ENCODE results near the gene ANGPTL3.

The ANGPTL3 gene

DNA sequence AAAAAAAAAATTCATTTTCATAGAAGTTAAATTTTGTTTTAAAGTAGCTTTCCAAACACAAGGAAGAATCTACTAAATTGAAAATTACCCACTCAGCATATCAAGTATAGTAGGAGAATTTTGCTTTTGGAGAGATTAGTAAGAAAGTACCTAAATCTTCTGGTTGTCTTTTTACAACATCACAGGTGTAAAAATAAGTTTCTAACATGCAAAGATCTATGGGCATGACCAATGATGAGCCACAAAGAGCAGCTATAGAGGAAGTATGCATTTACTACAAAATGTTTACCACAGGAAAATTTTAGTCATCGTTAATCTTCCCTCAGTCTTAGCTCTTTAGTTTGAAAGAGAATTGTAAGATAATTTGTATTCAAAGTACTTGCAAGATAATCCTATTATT is 28.1 kb downstream of the ANGPTL3 start:
- no peak for DNase-seq (ENCODE audit: low read depth, low spot score)

DNA sequence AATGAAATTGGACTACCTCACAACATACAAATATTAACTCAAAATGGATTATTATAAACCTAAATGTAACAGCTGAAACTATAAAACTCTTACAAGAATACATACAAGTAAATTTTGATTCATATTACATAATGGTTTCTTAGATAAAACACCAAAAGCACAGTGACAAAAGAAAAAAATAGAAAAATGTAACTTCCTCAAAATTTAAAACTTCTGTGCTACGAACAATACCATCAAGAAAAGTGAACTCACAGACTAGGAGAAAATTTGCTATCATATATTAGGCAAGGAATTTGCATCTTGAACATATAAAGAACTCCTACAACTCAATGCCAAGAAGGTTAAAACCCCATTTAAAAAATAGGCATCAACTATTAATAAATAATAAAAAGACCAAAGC is 31.2 kb downstream of the ANGPTL3 start:
- no peak for DNase-seq (ENCODE audit: low read depth, low spot score)

- DNase-seq (ENCODE audit: low read depth, low spot score) = no peak
These were observed 40.2 kb downstream of the ANGPTL3 start for GRCh38 chr1:62637392-62638105.

DNA sequence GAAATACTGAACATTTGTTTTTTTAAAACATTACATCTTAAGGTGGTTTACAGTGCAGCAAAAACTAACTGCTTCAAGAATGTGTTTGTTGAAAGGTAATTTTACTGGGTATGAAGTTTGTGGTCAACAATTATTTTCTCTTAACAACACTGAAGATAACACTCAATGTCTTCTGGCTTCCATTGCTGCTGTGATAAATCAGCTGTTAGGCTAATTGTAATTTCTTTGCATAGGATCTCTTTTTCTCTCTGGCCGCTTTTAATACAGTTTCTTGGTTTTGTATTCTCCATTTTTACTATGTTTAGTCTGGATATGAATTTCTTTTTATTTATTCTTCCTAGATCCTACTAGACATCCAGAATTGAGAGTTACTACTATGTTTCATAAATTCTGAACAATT is 46.0 kb downstream of the ANGPTL3 start:
- DNase-seq (ENCODE audit: low read depth, low spot score) = no peak

GRCh38 chr1:62652387-62652786 is 55.1 kb downstream of the ANGPTL3 start:
- DNase-seq (ENCODE audit: low read depth, low spot score) = no peak

- DNase-seq (ENCODE audit: low read depth, low spot score) = no peak
These were observed 57.4 kb downstream of the ANGPTL3 start for GRCh38 chr1:62654744-62655143.

All from ELF-1 (cell line).